Mesendoderm (in vitro differentiated cells): Measurements from ENCODE around the gene ALPP.
A peak's percentile ranks its signal among the peaks of the same experiment; 100 is the strongest.
"Not testable (repeated sequence)": the region's sequence is repeated elsewhere in the genome, so short reads cannot be mapped to it uniquely, and the experiment has no call there.

Source experiments
- DNase-seq: peaks from one replicate; pipeline ENCODE4 v3.0.0; 2013
- H2AK5ac ChIP-seq: 2 replicates; pipeline ENCODE4 v1.6.1; 2013; ENCODE audit warnings: low read length, inconsistent platforms
- H2BK120ac ChIP-seq: 2 replicates; pipeline ENCODE4 v1.6.1; 2013; ENCODE audit warnings: low read depth, mild to moderate bottlenecking, low read length, moderate library complexity, mixed read lengths
- H2BK15ac ChIP-seq: replicated peaks from 2 replicates; pipeline ENCODE4 v1.6.1; 2013; ENCODE audit warnings: low read depth, mild to moderate bottlenecking, moderate library complexity
- H2BK5ac ChIP-seq: 2 replicates; pipeline ENCODE4 v1.6.1; 2013; ENCODE audit warnings: low read length, inconsistent platforms
- H3K18ac ChIP-seq: 2 replicates; pipeline ENCODE4 v1.6.1; 2013; ENCODE audit warnings: mild to moderate bottlenecking, low read length, mixed read lengths
- H3K23ac ChIP-seq: one replicate; pipeline ENCODE4 v1.6.1; 2013; ENCODE audit warnings: low read length
- H3K27ac ChIP-seq: 2 replicates; pipeline ENCODE4 v1.5.1; 2013; ENCODE audit warnings: low read depth, mild to moderate bottlenecking, inconsistent platforms, low read length, moderate library complexity
- H3K27me3 ChIP-seq: 2 replicates; pipeline ENCODE4 v1.6.1; 2013; ENCODE audit warnings: low read length, control low read depth, mild to moderate bottlenecking, inconsistent platforms; ENCODE audit not compliant: insufficient read depth, poor library complexity
- H3K36me3 ChIP-seq: 2 replicates; pipeline ENCODE4 v1.6.1; 2013; ENCODE audit warnings: low read length, inconsistent platforms; ENCODE audit not compliant: control insufficient read depth, insufficient read depth
- H3K4ac ChIP-seq: one replicate; pipeline ENCODE4 v1.6.1; 2013; ENCODE audit warnings: low read depth, mild to moderate bottlenecking, low read length, moderate library complexity
- H3K4me1 ChIP-seq: 2 replicates; pipeline ENCODE4 v1.6.1; 2013; ENCODE audit warnings: low read depth, low read length, inconsistent platforms; ENCODE audit not compliant: control insufficient read depth
- H3K4me2 ChIP-seq: 2 replicates; pipeline ENCODE4 v1.6.1; 2013; ENCODE audit warnings: low read length
- H3K4me3 ChIP-seq: 2 replicates; pipeline ENCODE4 v1.5.1; 2013; ENCODE audit warnings: mild to moderate bottlenecking, low read length
- H3K56ac ChIP-seq: one replicate; pipeline ENCODE4 v1.6.1; 2013; ENCODE audit warnings: low read length
- H3K79me1 ChIP-seq: 2 replicates; pipeline ENCODE4 v1.6.1; 2013; ENCODE audit warnings: low read length, inconsistent platforms
- H3K79me2 ChIP-seq: 2 replicates; pipeline ENCODE4 v1.6.1; 2013; ENCODE audit warnings: mild to moderate bottlenecking, low read length; ENCODE audit not compliant: control insufficient read depth, insufficient read depth
- H3K9ac ChIP-seq: 2 replicates; pipeline ENCODE4 v1.6.1; 2013; ENCODE audit warnings: low read length, inconsistent platforms
- H4K5ac ChIP-seq: one replicate; pipeline ENCODE4 v1.6.1; 2013; ENCODE audit warnings: low read length
- H4K8ac ChIP-seq: one replicate; pipeline ENCODE4 v1.6.1; 2013; ENCODE audit warnings: low read depth, mild to moderate bottlenecking, control low read depth, low read length, moderate library complexity
- WGBS: extraction: QIAGEN DNeasy Blood & Tissue Kit; methylation state at CpG from one replicate; pipeline ENCODE4 v1.1.7; 2013; ENCODE audit warnings: low lambda C conversion rate, missing lambda C conversion rate; ENCODE audit not compliant: insufficient coverage; ENCODE audit errors: extremely low coverage; 5-methylcytosine and 5-hydroxymethylcytosine counted together

Gene ALPP

GRCh38 chr2:232332244-232332939 is 46.2 kb upstream of the ALPP start:
- H2AK5ac ChIP-seq, H3K18ac ChIP-seq, H4K8ac ChIP-seq, H3K79me1 ChIP-seq, H2BK15ac ChIP-seq, H3K27ac ChIP-seq, H3K79me2 ChIP-seq, H3K4me3 ChIP-seq, H3K4ac ChIP-seq, DNase-seq, H3K56ac ChIP-seq, H3K27me3 ChIP-seq, H3K36me3 ChIP-seq, H3K9ac ChIP-seq, H2BK5ac ChIP-seq, H4K5ac ChIP-seq, H3K23ac ChIP-seq, H2BK120ac ChIP-seq, H3K4me1 ChIP-seq, H3K4me2 ChIP-seq: not testable (repeated sequence)
- WGBS, result no CpG with 5 or more reads among the region's 26 CpGs

GRCh38 chr2:232332940-232333259 is 45.7 kb upstream of the ALPP start:
- Histone ChIP-seq H3K79me1 (no peaks in the 10 kb centered on the region), H3K36me3 (no peaks in the 10 kb centered on the region), H2BK5ac (no peak overlapping the region), H4K5ac (no peak overlapping the region), H3K4me2 (no peak overlapping the region), H3K4me1 (no peaks in the 10 kb centered on the region), H3K4ac (no peak overlapping the region), H3K56ac (no peak overlapping the region), H3K23ac (no peak overlapping the region), H3K18ac (no peak overlapping the region), H4K8ac (no peak overlapping the region), H2BK15ac (no peak overlapping the region), H3K27ac (no peak overlapping the region), H3K9ac (no peak overlapping the region), H2BK120ac (no peak overlapping the region), H3K79me2 (no peaks in the 10 kb centered on the region), H3K4me3 (no peak overlapping the region), H3K27me3 (no peaks in the 10 kb centered on the region), H2AK5ac (no peak overlapping the region)
- WGBS, result no CpG with 5 or more reads among the region's 10 CpGs
- DNase-seq, result no peak

GRCh38 chr2:232333361-232334135 is 45.0 kb upstream of the ALPP start:
- WGBS, result no CpG with 5 or more reads among the region's 28 CpGs
- peak; percentile 52 for DNase-seq

GRCh38 chr2:232334136-232334884 is 44.2 kb upstream of the ALPP start:
- not testable (repeated sequence) for H3K9ac ChIP-seq, H3K27me3 ChIP-seq, H4K8ac ChIP-seq, H4K5ac ChIP-seq, DNase-seq, H3K4me2 ChIP-seq, H3K56ac ChIP-seq, H3K23ac ChIP-seq, H2BK15ac ChIP-seq, H3K4me3 ChIP-seq, H2BK5ac ChIP-seq, H3K79me1 ChIP-seq, H3K27ac ChIP-seq, H3K79me2 ChIP-seq, H3K4ac ChIP-seq, H2AK5ac ChIP-seq, H2BK120ac ChIP-seq, H3K4me1 ChIP-seq, H3K36me3 ChIP-seq, H3K18ac ChIP-seq
- no CpG with 5 or more reads among the region's 33 CpGs for WGBS

More at GRCh38 chr2:232333361-232334135, 45.0 kb upstream of the ALPP start:
- H3K79me1 ChIP-seq, result no peaks in the 10 kb centered on the region
- no peak overlapping the region for H3K18ac ChIP-seq
- no peak overlapping the region for H3K4me3 ChIP-seq
- H3K27me3 ChIP-seq, result no peaks in the 10 kb centered on the region
- no peak overlapping the region for H3K4me2 ChIP-seq
- no peaks in the 10 kb centered on the region for H3K36me3 ChIP-seq
- H3K56ac ChIP-seq, result peak overlapping the region; percentile 25
- no peaks in the 10 kb centered on the region for H3K79me2 ChIP-seq
- H3K9ac ChIP-seq, result no peak overlapping the region
- H3K4me1 ChIP-seq, result no peaks in the 10 kb centered on the region
- no peak overlapping the region for H3K4ac ChIP-seq
- no peak overlapping the region for H4K5ac ChIP-seq
- no peak overlapping the region for H2BK5ac ChIP-seq
- no peak overlapping the region for H3K23ac ChIP-seq
- no peak overlapping the region for H2AK5ac ChIP-seq
- H2BK120ac ChIP-seq, result no peak overlapping the region
- no peak overlapping the region for H4K8ac ChIP-seq
- H3K27ac ChIP-seq, result no peak overlapping the region
- no peak overlapping the region for H2BK15ac ChIP-seq

- not testable (repeated sequence) for H3K23ac ChIP-seq, H3K4me2 ChIP-seq, H2BK120ac ChIP-seq, DNase-seq, H3K4me3 ChIP-seq, H3K4ac ChIP-seq, H2AK5ac ChIP-seq, H3K27me3 ChIP-seq, H3K18ac ChIP-seq, H3K27ac ChIP-seq, H2BK15ac ChIP-seq, H3K56ac ChIP-seq, H3K4me1 ChIP-seq, H3K36me3 ChIP-seq, H2BK5ac ChIP-seq, H4K5ac ChIP-seq, H3K79me2 ChIP-seq, H3K79me1 ChIP-seq, H4K8ac ChIP-seq, H3K9ac ChIP-seq
- no CpG with 5 or more reads among the region's 6 CpGs for WGBS
These were observed 43.7 kb upstream of the ALPP start for GRCh38 chr2:232334885-232335205.
